ENCODE data around the gene ATP6V1F.

DNA sequence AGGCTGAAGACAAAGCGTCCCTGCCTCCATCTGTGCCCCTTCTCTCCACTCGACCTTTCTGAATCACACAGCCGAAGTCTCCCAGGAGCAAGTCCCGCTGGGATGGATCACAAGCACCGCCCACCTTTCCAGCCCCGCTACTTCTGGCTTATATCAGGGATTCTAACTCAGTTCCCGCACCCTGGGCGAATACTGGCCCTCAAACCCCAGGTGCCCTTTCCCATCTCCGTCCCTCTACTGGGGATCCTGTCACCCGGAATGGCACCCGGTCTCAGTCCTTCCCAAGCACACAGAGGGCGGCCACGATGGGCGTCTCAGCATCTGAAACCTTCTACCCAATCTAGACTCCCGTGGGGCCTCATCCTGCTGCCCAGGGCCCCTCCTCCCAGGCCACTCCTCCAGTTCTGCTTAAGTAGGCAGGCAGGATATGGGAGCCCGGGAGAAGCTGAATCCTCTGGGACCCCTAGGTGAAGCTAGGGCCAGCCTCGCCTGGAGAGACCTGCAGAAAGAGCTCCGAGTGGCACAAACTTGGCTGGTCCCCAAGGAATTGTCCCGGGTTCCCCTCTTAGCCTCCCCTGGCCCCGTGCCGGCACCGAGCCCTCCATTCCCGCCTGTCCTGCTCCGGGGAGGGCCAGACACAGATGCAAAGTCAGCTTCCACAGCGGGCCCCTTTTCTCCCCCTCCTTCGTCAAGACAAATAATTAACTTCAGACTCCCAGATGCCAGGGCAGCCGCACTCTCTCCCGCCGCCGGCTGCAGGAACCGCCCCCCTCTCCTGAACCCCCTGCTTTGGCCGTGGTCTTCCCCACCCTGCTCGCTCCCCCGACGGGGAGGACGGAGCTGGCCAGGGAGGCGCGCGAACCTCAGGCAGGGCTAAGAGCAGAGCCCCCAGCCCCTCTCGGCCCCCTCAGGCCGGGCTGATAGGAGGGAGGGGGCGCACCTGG is 47.2 kb downstream of the ATP6V1F start:
- TF ChIP-seq, protein P1, sequence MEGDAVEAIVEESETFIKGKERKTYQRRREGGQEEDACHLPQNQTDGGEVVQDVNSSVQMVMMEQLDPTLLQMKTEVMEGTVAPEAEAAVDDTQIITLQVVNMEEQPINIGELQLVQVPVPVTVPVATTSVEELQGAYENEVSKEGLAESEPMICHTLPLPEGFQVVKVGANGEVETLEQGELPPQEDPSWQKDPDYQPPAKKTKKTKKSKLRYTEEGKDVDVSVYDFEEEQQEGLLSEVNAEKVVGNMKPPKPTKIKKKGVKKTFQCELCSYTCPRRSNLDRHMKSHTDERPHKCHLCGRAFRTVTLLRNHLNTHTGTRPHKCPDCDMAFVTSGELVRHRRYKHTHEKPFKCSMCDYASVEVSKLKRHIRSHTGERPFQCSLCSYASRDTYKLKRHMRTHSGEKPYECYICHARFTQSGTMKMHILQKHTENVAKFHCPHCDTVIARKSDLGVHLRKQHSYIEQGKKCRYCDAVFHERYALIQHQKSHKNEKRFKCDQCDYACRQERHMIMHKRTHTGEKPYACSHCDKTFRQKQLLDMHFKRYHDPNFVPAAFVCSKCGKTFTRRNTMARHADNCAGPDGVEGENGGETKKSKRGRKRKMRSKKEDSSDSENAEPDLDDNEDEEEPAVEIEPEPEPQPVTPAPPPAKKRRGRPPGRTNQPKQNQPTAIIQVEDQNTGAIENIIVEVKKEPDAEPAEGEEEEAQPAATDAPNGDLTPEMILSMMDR (IDR thresholded peaks at IDR 0.05; ENCODE audit: low read length): no peak
- TF ChIP-seq EZH2 (IDR thresholded peaks at IDR 0.05; ENCODE audit: borderline replicate concordance, low read length): no peak

All from OCI-LY1 (cell line).